Activated T-helper 17 cell treated with anti-CD3 and anti-CD28 coated beads, Interleukin-2, amount 50 U/mL, for 72 hours (primary cell): ENCODE measurements around the gene TMEFF1. TPM values are rescaled to one million over a fixed set of nuclear protein-coding genes. Genes with fewer than 3 reads are reported as not detected.

Source experiments
- ATAC-seq: fragments of 150-1000 bp; cut with Tn5 transposase; replicated peaks from 2 replicates; pipeline ENCODE4 v1.10.0; 2021; ENCODE audit warnings: mild to moderate bottlenecking, moderate library complexity
- H3K27ac Mint-ChIP-seq: one replicate; pipeline ENCODE4 v1.8.0; 2022; ENCODE audit warnings: mixed read lengths
- H3K27me3 Mint-ChIP-seq: one replicate; pipeline ENCODE4 v1.8.0; 2022; ENCODE audit warnings: mixed read lengths
- H3K36me3 Mint-ChIP-seq: one replicate; pipeline ENCODE4 v1.8.0; 2022; ENCODE audit warnings: low read depth, mild to moderate bottlenecking, mixed read lengths
- H3K4me1 Mint-ChIP-seq: one replicate; pipeline ENCODE4 v1.8.0; 2022; ENCODE audit warnings: mixed read lengths
- H3K4me3 Mint-ChIP-seq: one replicate; pipeline ENCODE4 v1.8.0; 2022; ENCODE audit warnings: mild to moderate bottlenecking, mixed read lengths
- H3K9me3 Mint-ChIP-seq: one replicate; pipeline ENCODE4 v1.8.0; 2022; ENCODE audit warnings: mixed read lengths
- total RNA-seq, 2 donors: library from RNA; stranded (reverse); gene quantifications; one replicate each; pipeline ENCODE4 v1.2.3, GENCODE V29; 2022

Gene TMEFF1, protein sequence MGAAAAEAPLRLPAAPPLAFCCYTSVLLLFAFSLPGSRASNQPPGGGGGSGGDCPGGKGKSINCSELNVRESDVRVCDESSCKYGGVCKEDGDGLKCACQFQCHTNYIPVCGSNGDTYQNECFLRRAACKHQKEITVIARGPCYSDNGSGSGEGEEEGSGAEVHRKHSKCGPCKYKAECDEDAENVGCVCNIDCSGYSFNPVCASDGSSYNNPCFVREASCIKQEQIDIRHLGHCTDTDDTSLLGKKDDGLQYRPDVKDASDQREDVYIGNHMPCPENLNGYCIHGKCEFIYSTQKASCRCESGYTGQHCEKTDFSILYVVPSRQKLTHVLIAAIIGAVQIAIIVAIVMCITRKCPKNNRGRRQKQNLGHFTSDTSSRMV
- total RNA-seq: under 1 TPM in 1 of 2 donors, not detected in 1; 0.37 TPM

DNA sequence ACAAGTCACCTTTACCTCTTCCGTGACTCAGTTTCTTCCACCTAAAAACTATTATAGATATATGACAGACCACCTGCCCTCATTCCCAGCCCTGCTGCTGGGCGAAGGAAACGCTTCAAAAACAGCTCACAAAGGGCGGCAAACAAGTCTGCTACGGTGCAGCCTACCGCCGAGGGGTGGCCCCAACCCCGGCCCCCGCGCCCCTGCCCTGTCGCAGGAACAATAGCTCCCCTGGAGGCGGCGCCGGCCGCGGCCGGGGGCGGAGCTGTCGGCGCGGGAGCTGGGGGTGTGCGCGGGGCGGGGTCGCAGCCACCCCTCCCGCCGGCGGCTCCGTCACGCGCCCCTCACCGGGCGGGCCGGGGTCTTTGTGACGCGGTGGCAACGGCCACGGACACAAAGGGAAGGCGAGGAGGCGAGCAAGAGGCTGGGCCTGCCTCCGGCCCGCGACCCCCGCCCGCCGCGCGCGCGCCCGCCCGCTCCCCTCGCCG, at the start of gene TMEFF1:
TSS of gene TMEFF1 (plus strand) at position 362 of the 488 bp plus-strand sequence. CDS start 396 bp downstream, outside the sequence.
- peak within 1 kb of the TSS; percentile 52 for H3K4me3 Mint-ChIP-seq
- peaks cover 29% of the 10 kb centered on the region for H3K27me3 Mint-ChIP-seq
- peaks cover 5% of the 10 kb centered on the region for H3K4me1 Mint-ChIP-seq
- H3K36me3 Mint-ChIP-seq: no peaks in the 10 kb centered on the region
- no peak within 1 kb of the TSS for H3K27ac Mint-ChIP-seq
- no peaks in the 10 kb centered on the region for H3K9me3 Mint-ChIP-seq
- peak; percentile 66 for ATAC-seq

DNA sequence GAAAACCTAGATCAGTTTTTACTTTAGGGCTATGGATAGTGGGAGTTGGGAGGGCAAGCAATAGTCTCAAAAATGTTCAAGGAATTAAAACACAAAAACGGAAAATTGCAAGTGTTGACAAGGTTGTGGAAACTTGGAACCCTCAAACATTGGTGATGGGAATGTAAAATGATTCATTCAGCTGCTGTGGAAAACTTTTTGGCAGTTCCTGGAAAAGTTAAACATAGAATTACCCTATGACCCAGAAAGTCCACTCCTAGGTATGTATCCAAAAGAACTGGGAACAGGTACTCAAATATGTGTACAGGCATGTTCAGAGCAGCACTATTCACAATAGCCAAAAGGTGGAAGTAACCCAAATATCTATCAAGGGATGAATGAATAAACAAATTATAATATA, 47.2 kb upstream of the TMEFF1 start:
- Mint-ChIP-seq H3K27me3 (peaks cover 3% of the 10 kb centered on the region), H3K4me1 (peaks cover 29% of the 10 kb centered on the region), H3K4me3 (peak overlapping the region; percentile 99), H3K9me3 (no peaks in the 10 kb centered on the region), H3K27ac (peak overlapping the region; percentile 96), H3K36me3 (peaks cover 18% of the 10 kb centered on the region)
- no peak for ATAC-seq

- H3K9me3 Mint-ChIP-seq: no peaks in the 10 kb centered on the region
These were observed 46.8 kb upstream of the TMEFF1 start for GRCh38 chr9:100426189-100426529.

DNA sequence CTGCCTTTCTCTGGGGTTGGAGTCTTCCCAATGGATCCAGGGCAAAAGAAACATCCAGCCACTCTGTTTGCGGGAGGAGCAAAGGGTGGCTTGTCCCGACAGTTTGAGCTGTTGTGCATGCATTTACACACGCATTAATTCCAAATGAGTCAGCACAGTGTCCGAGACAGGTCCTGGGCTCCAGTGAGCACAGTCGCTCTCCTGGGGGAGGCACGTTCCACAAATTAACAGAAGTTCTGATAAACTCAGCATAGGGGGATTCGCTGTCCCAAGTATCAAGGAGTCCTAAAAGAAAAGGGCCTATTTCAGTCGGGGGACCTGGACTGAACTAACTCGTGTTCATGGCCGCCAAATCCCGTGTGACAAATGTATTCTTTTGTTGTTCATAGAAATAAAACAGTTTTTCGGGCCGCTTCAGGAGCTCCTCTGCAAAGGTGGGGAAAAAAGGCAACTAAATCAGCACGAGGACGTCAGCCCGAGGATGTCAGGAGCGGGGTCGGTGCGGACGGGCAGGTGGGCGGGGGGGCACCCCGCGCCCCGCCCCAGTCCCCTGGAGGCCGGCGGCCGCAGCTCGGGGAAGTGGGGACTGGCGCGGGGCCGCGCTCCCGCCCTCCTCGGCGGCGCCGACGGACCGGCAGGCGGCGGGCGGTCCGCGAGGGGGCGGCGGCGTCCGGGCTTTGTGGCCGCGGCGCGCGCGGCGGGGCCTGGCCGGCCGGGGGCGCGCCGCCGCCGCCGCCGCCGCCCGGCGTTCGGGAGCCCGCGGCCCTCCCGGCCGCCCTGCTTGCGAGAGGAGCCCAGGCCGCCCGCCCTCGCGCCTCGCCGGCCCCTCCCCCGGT, 46.2 kb upstream of the TMEFF1 start, which contains the start of gene MSANTD3:
TSS of gene MSANTD3 (plus strand) at position 614 of the 836 bp plus-strand sequence. CDS start 14,796 bp downstream, outside the sequence.
- Mint-ChIP-seq H3K4me1 (peaks cover 32% of the 10 kb centered on the region), H3K9me3 (no peaks in the 10 kb centered on the region), H3K27ac (peak within 1 kb of the TSS; percentile 96), H3K36me3 (peaks cover 19% of the 10 kb centered on the region), H3K27me3 (peaks cover 2% of the 10 kb centered on the region), H3K4me3 (peak within 1 kb of the TSS; percentile 99)
- ATAC-seq: peak; percentile 79

More at GRCh38 chr9:100426189-100426529, 46.8 kb upstream of the TMEFF1 start:
- Mint-ChIP-seq H3K27ac (peak overlapping the region; percentile 96), H3K36me3 (peaks cover 19% of the 10 kb centered on the region), H3K4me1 (peaks cover 30% of the 10 kb centered on the region), H3K4me3 (peak overlapping the region; percentile 99), H3K27me3 (peaks cover 3% of the 10 kb centered on the region)
- no peak for ATAC-seq

GRCh38 chr9:100427366-100428263, 45.3 kb upstream of the TMEFF1 start:
- Mint-ChIP-seq H3K36me3 (peaks cover 19% of the 10 kb centered on the region), H3K9me3 (no peaks in the 10 kb centered on the region), H3K27ac (peak overlapping the region; percentile 64), H3K27me3 (no peaks in the 10 kb centered on the region), H3K4me3 (peak overlapping the region; percentile 84), H3K4me1 (peaks cover 35% of the 10 kb centered on the region)
- peak; percentile 57 for ATAC-seq

- peak overlapping the region; percentile 84 for H3K4me3 Mint-ChIP-seq
- no peaks in the 10 kb centered on the region for H3K27me3 Mint-ChIP-seq
- peak overlapping the region; percentile 64 for H3K27ac Mint-ChIP-seq
- no peak for ATAC-seq
- H3K9me3 Mint-ChIP-seq: no peaks in the 10 kb centered on the region
- peaks cover 19% of the 10 kb centered on the region for H3K36me3 Mint-ChIP-seq
- peaks cover 38% of the 10 kb centered on the region for H3K4me1 Mint-ChIP-seq
These were observed 43.9 kb upstream of the TMEFF1 start for GRCh38 chr9:100428871-100429654.

- Mint-ChIP-seq H3K4me1 (peaks cover 43% of the 10 kb centered on the region), H3K9me3 (no peaks in the 10 kb centered on the region), H3K27me3 (no peaks in the 10 kb centered on the region), H3K4me3 (no peak overlapping the region), H3K36me3 (peaks cover 19% of the 10 kb centered on the region), H3K27ac (no peak overlapping the region)
- ATAC-seq: no peak
These were observed 42.5 kb upstream of the TMEFF1 start for GRCh38 chr9:100430286-100430940.

DNA sequence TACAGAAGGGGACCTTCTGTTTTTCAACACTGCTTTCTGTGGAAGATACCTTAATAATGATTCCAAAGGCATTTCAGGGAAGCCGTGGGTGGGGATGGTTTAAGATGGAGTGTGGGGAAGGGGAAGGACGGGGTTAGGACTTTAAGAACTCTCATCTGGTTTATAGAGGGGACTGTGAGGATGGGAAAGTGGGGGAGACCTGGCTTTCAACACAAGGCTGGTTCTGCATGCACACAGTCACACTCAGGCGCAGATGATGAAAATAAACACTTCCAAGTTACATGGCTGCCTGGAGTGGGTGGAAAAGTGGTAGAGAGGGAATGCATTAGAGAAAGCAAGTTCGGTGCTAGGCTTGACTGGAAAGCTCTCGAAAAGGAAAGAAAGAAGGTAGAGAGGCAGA, 41.1 kb upstream of the TMEFF1 start:
- H3K4me3 Mint-ChIP-seq: no peak overlapping the region

DNA sequence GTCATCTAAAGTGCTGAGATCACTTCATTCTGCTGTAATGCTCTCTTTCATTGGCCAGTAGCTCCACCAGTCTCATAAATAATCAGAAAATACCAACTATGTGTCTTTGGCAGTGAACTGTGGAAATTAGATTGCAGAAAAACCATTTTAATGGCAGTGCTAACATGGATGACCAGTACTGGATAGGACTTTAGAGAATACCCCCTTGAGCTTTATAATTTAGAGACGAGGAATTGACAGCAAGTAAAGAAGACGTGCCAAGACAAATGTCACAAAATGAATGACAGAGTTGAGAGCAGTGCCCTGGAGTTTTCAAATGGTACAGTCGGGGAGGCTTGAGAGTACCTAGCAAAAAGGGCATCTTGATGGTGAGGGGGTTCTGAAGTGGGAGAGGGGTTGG, 40.2 kb upstream of the TMEFF1 start:
- ATAC-seq: no peak
- Mint-ChIP-seq H3K4me3 (no peak overlapping the region), H3K27me3 (no peaks in the 10 kb centered on the region), H3K9me3 (no peaks in the 10 kb centered on the region), H3K4me1 (peaks cover 38% of the 10 kb centered on the region), H3K36me3 (peaks cover 13% of the 10 kb centered on the region), H3K27ac (no peak overlapping the region)

More for the DNA sequence above, 41.1 kb upstream of the TMEFF1 start:
- H3K27me3 Mint-ChIP-seq: no peaks in the 10 kb centered on the region
- no peaks in the 10 kb centered on the region for H3K9me3 Mint-ChIP-seq
- H3K4me1 Mint-ChIP-seq: peaks cover 38% of the 10 kb centered on the region
- peak overlapping the region; percentile 5 for H3K27ac Mint-ChIP-seq
- peaks cover 13% of the 10 kb centered on the region for H3K36me3 Mint-ChIP-seq
- ATAC-seq: no peak

DNA sequence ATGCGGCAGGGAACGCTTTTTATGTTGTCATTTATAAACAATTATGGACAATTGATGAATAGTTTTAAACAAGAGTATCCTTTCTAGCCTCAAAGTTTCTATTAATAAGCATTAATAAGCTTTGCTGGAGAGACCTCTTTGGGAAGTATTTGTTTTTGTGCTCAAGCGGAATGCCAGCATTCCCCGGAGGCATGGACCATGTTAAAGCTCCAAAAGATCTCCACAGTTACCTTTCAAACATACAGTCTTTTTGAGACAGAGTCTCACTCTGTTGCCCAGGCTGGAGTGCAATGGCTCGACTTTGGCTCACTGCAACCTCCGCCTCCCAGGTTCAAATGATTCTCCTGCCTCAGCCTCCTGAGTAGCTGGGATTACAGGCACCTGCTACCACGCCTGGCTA, 36.4 kb upstream of the TMEFF1 start:
- no peak overlapping the region for H3K4me3 Mint-ChIP-seq
- no peaks in the 10 kb centered on the region for H3K27me3 Mint-ChIP-seq
- no peak overlapping the region for H3K27ac Mint-ChIP-seq
- ATAC-seq: no peak
- peaks cover 21% of the 10 kb centered on the region for H3K4me1 Mint-ChIP-seq
- peaks cover 2% of the 10 kb centered on the region for H3K36me3 Mint-ChIP-seq
- no peaks in the 10 kb centered on the region for H3K9me3 Mint-ChIP-seq

DNA sequence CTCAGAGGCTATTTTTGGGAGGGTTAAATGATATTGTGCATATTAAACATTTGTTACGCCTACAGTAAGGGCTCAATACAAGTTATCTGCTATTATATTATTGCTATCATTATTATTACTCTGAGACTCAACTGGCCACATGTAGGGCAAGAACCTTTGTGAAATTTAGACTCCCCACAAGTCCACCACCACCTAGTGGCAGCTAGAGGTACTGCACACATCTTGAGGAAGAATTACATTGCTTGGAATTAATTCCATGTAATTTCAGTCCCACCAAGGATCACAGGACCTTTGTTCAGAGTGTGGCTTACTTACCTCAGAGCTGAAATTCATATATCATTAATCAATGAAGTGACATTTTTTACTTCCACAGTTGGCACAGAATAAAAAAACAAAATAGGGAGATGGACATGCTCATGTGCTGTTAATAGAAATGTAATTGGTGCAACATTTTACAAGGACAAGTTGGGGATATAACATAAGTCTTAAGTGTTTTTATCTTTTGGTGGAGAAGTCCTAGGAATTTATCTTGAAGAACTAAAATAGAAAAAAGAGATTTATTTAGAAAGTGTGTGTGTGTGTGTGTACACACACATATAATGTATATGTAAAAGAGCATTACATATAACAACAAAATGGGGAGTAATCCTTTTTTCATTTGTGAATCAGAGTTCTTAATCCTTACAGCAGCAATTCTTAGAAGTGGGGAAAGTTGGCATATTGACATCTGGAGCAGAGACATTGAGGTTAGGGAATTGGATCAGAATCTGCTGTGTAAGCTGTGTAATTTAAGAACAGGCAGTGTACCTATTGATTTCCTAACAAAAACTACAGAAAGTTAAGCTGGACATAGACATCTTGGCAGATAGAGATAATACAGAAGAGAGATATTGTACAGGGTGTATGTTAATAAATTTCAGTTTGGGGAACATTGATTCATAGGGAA, 34.8 kb upstream of the TMEFF1 start:
- H3K4me1 Mint-ChIP-seq: peaks cover 17% of the 10 kb centered on the region
- no peak overlapping the region for H3K4me3 Mint-ChIP-seq
- peaks cover 18% of the 10 kb centered on the region for H3K36me3 Mint-ChIP-seq
- peak; percentile 47 for ATAC-seq
- no peaks in the 10 kb centered on the region for H3K27me3 Mint-ChIP-seq
- H3K9me3 Mint-ChIP-seq: no peaks in the 10 kb centered on the region
- H3K27ac Mint-ChIP-seq: peak overlapping the region; percentile 47

DNA sequence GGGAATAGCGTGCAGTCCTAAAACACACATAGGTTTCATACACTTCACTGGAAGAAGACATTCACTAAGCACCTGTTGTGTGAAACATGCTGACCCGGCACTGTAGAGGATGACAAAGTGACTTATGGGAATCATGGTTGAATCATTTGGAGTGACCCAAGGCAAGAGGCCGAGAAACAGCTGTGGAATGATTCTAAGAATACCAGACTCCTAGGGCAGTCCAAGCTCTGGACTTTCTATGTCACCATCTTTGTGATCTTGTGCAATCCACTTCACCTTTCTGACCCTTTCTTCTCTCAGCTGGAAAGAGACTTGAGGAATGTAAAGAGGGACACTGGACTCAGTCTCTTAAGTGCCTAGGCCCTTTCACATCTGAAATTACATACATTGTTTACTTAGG, 32.9 kb upstream of the TMEFF1 start:
- Mint-ChIP-seq H3K27me3 (no peaks in the 10 kb centered on the region), H3K9me3 (no peaks in the 10 kb centered on the region), H3K36me3 (peaks cover 37% of the 10 kb centered on the region), H3K27ac (no peak overlapping the region), H3K4me3 (no peak overlapping the region), H3K4me1 (peaks cover 8% of the 10 kb centered on the region)
- ATAC-seq: no peak
